HG03439 (cell line): Measurements from ENCODE around the gene UGT1A3.

Experiments used
- ATAC-seq: cut with Tn5 transposase; IDR thresholded peaks from one replicate; pipeline ENCODE4 v1.9.1; 2021; ENCODE audit warnings: mild to moderate bottlenecking, moderate library complexity; ENCODE audit not compliant: unreplicated experiment

Gene UGT1A3

GRCh38 chr2:233813236-233814055 lies 84.6 kb downstream of the UGT1A3 start:
- ATAC-seq, result no peak

- no peak for ATAC-seq
These were observed 85.4 kb downstream of the UGT1A3 start for GRCh38 chr2:233814056-233814835.

- ATAC-seq, result no peak
These were observed 87.0 kb downstream of the UGT1A3 start for GRCh38 chr2:233815861-233816260.

GRCh38 chr2:233816334-233816733 lies 87.5 kb downstream of the UGT1A3 start:
- ATAC-seq, result no peak

- no peak for ATAC-seq
These were observed 87.9 kb downstream of the UGT1A3 start for GRCh38 chr2:233816771-233817170.

- no peak for ATAC-seq
These were observed 88.6 kb downstream of the UGT1A3 start for GRCh38 chr2:233817361-233817911.

GRCh38 chr2:233817995-233818638 lies 89.3 kb downstream of the UGT1A3 start:
- ATAC-seq, result no peak

- no peak for ATAC-seq
These were observed 90.1 kb downstream of the UGT1A3 start for GRCh38 chr2:233818639-233819621.

GRCh38 chr2:233819884-233820773 lies 91.3 kb downstream of the UGT1A3 start:
- no peak for ATAC-seq

- ATAC-seq, result no peak
These were observed 91.9 kb downstream of the UGT1A3 start for GRCh38 chr2:233820774-233821105.

- ATAC-seq, result no peak
These were observed 92.4 kb downstream of the UGT1A3 start for GRCh38 chr2:233821196-233821595.

GRCh38 chr2:233821709-233822100 lies 92.9 kb downstream of the UGT1A3 start:
- ATAC-seq, result no peak

- no peak for ATAC-seq
These were observed 93.4 kb downstream of the UGT1A3 start for GRCh38 chr2:233822101-233822771.
